ENCODE results near the gene LKAAEAR1. TPM values are rescaled to one million over a fixed set of nuclear protein-coding genes. Genes with fewer than 3 reads are reported as not detected.

LKAAEAR1 gene
- polyA plus RNA-seq, 1 donor, result not detected

DNA sequence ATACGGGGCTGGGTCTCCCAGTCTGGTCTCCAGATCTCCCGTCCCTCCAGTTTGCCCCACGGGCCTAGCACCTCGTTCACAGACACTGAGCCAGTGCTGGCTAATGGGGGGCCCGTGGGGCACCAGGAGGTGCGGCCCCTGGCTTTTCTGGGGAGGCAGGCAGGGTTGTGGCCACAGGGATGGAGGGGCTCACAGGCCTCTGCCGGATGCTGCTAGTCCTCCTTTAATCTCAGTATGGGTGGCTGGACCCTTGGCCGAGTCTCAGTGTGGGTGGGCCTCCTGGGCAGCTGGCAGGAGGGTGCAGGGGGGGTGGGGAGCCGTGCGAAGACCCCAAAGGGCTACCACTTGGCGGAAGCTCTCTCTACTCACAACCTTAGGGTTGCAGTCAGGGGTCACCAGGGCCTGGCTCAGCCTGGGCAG lies 33.2 kb downstream of the LKAAEAR1 start:
- no peak for DNase-seq

DNA sequence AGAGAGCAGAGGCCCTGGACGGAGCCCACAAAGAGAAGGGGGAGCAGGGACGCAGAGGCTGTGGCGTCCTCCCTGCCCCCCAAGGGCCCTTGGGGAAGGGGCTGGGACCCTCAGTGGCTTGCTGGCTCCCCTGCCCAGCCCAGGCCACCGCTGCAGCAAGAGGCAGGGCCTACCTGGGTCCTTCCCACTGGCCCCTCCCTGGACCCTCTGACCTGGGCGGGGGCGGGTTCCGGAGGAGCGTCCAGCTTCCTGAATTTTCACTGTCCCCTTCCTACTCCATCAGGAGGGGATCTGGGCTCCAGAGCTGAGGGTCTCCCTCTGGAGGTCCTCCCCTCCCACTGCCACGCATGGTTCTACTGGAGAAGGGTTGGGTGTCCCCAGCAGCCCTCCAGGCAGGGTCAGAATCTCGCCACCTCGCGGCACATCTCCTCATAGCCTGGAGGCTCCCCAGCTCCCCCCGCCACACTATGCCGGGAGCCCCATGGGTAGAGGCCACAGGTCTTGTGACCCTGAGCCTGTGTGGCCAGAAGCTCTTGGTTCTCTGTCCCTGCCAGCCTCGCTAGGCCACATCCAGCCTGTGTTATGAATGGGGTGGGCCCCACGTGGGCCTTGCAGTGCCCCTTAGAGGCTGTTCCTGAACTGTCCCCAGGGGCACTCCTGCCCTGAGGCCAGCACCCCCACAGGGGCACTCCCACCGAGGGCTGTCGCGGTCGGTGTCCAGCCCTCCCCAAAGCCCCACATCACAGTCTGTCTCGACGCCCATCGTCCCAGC lies 33.8 kb downstream of the LKAAEAR1 start:
- no peak for DNase-seq

DNA sequence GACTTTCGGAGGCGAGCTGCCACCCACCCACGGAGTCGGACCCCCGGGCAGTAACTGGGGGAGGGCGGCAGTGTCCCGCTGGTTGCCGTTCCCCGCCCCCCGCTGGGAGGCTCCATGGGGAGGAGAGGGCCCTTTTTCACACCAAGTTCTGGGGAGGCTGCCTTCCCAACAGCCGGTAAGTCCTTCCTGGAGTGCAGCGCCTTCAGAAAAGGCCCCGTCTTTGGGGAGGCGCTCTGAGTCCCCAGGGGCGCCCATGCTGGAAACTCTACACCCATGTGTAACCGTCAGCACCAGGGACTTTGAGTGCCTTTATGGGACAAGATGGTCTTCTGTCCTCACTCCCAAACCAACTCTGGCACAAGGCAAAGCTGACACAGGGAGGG lies 34.3 kb downstream of the LKAAEAR1 start:
- no peak for DNase-seq

DNA sequence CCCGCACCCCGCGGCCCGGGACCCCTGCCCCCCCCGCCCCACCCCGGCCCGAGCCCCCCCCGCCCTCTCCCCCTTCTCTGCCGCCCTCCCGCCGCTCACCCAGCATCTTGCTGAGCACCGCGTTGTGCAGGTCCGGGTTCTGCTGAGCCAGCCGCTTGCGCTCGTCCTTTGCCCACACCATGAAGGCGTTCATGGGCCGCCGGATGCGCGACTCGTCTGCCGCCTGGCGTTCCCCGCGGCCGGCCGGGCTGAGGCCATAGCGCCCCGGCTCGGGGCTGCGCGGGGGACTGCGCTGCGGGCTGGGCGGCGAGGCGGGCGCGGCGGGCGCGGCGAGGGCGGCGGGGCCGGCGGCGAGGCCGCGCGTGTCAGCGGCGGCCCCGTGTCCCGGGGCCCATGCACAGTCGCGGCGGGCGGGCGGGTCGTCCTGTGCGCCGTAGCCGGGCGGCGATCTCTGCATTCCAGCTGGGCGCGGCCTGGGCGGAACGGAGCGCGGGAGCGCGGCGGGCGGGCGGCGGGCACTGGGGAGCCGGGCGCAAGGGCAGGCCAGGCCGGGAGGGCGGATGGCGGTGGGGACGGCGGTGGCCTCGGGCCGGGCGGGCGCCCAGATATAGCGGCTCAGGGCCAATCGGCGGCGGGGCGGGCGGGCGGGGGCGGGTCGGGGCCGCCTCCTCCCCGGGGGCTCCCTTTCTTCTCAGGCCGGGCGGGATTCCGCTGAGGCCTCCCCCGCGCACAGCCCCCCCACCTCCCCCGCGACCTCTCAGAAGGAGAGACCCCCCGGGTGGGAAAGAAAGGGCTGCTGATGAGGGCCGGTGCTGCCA lies 34.9 kb downstream of the LKAAEAR1 start, which contains the start of gene SOX18:
SOX18 (minus strand) TSS at position 580 of the 818 bp plus-strand sequence; CDS start at position 457, 123 bp downstream.
- DNase-seq, result no peak

DNA sequence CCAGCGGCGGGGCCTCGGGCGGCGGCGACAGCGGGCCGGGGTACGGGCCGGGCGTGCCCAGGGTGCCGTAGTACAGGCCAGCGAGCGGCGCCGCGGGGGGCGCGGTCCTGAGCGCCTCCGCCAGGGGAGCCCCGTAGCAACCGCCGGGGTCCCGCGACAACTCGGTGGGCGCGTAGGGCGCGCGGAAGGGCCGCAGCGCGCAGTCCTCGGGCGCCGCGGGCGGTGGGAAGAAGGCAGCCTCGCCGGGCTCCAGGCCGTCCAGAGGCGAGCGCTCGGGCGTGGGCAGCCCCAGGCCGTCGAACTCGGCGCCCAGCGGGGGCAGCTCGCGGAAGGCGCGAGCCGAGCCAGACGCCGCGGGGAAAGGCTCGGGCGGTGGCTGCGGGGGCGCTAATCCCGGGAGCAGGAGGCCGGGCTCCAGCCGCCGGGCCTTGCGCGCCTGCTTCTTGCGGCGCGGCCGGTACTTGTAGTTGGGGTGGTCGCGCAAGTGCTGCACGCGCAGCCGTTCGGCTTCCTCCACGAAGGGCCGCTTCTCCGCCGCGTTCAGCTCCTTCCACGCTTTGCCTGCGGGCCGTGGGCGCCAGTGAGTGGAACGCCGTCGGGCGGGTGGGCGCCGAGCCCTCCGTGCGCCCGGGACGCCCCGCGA lies 35.7 kb downstream of the LKAAEAR1 start:
- no peak for DNase-seq

DNA sequence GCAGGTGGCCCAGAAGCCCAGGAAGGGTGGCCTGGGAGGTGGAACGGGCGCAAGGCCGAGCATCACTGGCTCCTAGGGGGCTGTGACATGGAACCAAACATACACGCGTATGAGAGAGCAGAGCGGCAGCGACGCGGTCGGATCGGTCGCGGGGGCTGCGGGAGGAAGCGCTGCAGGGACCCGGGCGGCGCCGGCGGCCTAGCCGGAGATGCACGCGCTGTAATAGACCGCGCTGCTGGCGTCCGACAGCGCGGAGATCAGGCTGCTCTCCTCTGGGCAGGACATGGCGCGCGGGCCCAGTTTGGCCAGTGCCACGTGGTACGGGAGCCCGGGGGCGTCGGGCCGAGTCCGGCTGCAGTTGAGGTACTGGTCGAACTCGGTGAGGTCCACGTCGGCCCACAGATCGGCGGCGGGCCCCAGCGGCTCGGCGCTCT lies 36.2 kb downstream of the LKAAEAR1 start:
- no peak for DNase-seq

DNA sequence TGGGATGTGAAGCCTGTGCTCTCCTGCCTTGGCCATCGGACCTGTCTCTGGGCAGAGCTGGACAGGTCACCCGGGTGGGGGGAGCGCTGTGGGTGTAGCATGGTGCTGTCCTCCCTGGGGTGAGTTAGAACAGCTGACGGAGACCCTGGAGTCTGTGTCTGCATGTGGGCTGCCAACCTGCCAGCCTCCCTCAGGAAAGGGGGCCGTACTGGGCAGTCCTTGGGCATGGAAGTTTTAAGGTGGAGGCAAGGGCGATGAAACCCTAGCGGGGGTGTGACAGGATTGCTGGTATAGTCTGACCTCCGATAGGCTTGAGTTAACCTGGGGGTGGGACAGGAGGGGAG lies 37.2 kb downstream of the LKAAEAR1 start:
- DNase-seq, result no peak

DNA sequence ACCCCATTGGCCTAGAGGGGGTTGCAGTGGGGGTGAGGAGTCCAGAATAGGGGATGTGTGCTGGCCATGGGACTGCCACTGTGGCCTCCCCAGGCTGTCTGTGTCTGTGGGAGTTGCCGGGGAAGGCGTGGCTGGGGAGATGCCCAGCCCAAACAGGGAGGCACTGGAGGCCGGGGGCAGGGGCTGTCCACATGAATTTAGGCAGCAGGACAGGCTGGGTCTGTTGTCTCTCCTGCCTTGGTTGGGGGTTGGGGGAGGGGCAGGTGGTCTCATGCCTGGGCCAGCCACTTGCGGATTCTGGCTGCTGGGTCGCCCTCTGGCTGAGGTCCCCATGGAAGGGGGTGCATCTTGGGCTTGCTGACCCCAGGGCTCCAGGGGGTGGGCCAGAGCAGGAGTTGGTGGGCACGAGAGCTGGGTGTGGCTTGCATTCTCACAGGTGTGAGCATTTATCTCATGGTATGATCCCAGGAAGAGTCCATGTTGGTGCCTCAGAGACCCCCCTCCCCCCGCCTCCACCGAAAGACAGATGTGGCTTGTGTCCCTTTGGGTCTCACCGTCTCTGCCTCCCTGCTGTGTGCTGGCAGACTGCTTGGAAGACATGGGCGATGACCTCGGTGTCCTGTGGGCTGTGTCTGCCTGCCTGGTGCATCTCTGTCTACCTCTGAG lies 38.7 kb downstream of the LKAAEAR1 start:
- DNase-seq, result no peak

DNA sequence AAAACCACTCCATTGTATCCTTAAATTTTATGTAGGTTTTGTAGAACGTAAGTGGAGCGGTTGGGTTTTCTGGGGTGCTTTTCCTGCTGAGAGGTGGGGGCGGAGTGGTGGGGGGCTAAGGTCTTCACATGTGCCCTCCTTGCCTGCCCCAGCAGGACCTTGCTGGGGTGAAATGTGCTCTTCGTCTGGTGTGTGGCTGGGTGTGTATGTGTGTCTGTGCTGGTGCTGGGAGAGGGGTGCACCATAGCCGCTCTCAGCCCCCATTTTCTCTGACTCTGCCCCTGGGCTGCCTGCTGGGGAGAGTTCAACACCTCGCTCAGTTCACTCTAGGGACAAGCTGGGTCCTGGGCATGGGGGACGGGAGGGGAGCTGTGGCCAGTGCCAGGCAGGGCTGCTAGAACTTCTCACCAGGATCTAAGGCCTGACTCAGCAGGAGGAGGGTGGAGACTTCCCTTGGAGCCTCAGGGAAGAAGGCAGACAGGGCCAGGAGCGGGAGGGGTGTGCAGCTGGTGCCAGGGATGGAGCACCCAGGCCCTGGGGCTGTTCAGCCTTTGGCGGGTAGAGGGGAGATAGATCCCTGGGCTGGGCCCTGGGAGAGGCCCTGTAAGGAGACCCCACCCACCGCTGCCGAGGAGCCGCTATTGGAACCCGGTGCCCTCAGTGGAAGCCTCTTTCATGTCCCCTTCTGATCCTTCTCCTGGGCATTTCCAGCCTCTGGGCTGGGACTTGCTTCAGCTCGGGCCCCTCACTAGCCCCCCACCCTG lies 39.5 kb downstream of the LKAAEAR1 start:
- DNase-seq, result no peak

DNA sequence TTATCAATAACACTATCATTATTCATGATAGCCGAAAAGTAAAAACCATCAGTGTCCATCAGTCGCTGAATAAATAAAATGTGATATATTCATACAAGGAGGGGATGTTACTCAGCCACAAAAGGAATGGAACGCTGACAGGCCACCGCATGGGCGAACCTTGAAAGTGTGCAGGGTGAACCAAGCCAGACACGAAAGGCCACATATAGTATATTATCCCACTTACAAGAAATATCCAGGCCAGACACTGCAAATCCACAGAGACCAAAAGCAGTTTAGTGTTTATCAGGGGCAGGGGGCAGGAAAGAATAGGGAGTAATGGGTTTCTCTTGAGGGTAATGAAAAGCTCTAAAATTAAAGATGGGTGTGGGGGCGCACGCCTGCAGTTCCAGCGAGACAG lies 40.4 kb downstream of the LKAAEAR1 start:
- DNase-seq, result no peak

DNA sequence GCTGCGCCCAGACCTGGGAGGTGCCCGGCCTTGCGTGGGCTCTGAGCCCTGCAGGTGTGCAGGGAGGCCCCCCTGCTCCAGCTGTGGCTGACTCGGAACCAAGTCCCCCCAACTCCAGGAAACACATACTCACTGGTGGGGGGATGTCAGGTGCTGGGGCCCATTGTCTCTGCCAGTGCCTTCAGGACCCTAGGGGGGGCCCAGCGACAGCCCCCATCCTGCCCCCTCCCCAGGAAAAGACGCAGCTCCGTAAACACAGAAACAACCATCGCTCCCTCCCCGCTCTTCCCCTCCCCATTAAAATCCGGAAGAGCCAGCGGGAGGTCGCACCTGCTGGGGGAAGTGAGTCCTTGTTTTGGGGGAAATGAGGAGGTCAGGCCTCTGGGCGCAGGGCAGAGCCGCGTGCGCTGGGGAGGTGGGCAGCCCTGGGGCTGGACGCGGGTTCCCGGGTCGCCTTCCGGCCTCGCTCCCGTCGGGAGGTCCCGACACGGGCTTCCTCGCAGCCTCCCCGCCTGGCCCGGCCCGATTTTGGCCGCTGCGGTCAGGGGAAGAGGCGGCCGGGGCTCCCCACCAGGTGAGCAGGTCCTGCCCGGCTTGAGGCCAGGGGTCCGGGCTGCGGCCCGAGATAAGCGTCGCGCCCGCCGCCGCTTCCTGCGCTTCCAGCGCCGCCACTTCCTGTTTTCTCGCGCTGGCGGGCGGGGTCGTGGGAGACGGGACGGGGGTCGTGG lies 42.0 kb downstream of the LKAAEAR1 start:
- no peak for DNase-seq

DNA sequence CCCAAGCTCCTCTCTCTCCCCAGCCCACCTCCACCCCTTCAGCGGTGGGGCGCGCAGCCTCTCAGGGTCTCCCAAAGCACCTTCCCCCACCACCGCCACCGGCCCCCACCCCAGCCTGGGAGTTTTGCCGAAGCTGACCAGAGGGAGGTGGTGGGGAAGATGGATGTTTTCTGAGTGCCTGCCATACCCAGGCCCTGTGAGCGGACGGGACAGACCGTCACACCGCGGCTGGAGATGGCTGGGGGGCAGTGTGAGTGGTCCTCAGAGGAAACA lies 42.5 kb downstream of the LKAAEAR1 start:
- DNase-seq, result no peak

DNA sequence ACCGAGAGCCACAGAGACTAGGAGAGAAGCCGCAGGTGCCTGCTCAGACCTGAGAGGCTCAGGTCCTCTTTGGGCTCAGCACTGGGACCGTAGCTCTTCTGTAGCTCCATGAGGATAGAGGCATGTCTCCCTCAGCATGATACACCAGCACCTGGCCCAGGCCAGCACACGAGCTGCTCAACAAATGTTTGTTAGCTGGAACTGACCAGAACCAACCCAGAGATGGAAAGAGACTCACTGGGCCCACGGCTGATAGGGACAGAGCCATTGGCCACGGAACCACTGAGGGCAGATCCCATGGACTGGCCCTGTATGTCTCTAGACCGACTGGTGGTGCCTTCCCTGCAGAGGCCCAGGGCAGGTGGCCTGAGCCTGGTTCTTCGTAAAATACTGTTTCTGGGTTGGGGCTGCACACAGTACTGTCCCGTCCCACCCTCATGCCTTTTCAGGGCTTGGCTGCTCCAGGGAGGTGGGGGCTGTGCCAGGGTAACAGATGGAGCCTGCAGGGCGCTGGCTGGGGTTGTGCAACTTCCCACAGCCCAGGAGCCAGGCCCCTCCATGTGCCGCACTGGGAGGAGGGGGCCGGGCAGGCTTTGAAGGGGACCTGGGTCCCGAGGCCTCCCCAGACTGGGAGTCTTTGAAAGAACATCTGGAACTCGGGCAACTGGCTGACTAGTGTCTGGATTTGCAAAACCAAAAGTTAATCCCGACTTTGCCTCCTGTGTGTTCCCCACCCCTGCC lies 43.0 kb downstream of the LKAAEAR1 start:
- no peak for DNase-seq

DNA sequence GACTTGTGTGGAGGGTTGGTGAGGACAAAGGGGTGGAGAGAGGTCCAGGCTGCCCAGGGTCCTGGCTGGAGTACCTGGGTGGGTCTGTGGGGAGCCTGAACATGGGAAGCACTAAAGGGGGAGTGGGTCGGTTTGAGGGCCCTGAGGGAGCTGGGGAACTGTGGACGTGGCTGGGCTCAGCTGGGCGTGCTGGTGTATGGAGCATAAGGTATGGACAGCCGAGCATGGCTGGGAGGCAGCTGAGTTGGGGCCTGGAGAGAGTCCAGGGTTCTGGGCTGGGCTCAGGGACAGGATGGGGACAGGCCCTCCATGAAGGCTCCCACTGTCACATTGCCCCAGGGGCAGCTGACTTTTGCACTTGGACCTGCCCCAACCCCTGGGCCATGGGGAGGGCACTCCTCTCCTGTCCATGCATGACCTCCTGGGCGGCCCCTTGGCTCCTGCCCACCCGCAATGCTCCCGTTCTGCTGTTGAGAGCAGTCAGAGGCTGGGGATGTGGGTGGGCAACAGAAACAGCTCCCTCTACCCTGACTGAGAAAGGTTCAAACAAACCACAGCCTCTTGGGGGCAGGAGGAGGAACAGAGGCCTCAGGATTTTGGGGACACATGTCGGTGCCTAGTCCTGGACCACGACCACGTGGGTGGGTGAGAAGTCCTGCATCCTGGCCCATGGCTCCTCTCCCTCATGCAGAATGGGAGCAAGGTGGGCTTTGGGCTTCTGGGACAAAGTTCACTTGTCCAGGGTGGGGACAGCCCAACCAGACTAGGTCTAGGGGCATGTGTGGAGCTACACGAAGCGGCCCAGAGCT lies 43.8 kb downstream of the LKAAEAR1 start:
- no peak for DNase-seq

DNA sequence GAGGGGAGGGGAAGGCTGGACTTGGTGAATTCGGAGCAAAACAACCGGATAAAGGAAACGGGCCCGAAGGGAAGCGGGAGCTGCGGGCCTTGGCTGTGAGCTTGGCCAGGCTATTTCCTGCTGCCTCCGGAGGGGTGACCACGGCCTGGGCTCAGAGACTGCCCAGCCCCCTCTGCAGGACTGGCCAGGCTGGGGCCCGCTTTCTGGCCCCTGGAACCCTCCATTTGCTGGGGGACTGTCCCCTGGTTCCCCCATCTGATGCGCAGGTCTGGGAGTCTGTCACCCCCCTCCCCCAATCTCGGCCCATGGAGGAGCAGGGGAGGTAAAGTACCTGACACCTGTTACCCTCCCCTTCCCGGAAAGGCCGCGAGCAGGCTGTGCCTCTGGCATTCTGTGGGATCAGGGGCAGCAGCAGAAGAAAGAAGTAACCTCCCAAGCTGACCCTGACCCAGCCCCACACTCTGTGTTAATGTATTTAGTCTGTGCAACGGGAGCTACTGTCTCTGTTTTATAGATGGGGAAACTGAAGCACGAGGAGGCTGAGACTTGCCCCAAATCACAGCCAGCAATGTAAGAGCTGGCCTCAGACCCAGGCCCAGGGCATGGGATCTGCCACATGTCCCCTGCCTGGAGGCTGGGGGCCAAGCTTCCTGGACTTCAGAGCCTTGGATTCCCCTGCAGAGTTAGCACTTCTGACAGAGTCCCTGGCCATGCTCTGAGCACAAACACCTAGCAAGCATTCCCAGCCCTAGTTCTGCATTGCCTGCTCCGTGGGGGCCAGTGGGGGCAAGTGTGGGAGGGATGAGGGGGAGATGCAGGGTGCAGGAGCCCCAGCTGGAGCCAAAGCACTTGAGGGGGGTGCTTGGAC lies 44.7 kb downstream of the LKAAEAR1 start:
- DNase-seq, result no peak

DNA sequence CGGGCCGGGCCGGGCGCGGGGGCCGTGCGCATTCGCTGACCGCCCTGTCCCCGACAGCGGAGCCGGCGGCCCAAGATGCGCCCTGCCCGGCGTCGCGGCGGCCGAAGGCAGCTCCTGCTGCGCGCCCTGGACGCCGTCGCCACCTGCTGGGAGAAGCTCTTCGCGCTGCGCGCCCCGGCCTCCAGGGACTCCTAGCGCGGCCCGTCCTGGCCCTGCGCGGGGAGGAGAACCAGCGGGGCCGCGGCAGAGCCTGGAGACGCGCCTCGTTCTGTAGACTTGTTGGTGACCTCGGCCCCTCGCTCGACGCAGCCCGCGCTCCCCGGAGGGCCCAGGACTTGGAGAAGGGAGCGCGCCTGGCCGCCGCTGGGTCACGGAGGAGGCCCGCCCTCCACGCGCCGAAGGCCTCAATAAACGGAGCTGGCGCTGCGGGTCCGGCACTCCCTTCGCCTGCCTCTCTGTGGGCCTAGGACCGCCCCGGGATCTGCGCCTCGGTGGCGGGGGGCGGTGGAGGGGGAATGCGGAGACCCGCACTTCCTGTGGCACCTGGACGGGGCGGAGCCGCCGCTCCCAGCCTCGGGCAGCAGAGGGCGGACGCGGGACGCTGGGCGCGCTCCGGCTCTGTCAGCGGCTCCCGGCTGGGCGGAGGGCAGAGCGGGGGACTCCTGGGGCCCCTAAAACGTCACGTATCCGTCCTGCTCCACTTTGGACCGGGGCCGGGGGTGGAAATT lies 45.5 kb downstream of the LKAAEAR1 start:
- DNase-seq, result peak; percentile 80

DNA sequence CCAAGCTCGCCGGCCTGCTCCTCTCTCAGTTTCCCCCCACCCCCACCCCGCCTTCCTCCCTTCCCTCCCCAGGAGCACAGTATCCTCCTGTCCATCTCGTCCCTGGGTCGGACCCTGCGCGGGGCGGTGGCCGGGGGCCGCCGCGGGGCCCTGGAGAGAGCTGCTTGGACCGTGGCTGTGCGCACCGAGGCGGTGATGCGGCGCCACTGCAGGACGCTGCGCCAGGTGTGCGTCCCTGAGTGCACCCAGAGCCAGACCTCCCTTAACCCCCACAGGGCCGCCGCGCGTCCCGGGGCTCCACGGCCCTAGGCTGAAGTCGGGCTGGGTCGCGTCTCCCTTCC lies 46.0 kb downstream of the LKAAEAR1 start:
- DNase-seq, result no peak

Measured in left kidney (tissue), 2 donors.